Endothelial cell of umbilical vein (primary cell): ENCODE data around the gene CXCR1.

ENCODE experiments used
- EZH2 ChIP-seq: IDR thresholded peaks from 2 replicates; pipeline ENCODE4 v1.6.1; 2012; ENCODE audit warnings: borderline replicate concordance, low read depth, mild to moderate bottlenecking, moderate library complexity, low read length, inconsistent platforms; ENCODE audit not compliant: severe bottlenecking
- GATA2 ChIP-seq: IDR thresholded peaks from 2 replicates; pipeline ENCODE4 v1.7.0; 2011; ENCODE audit warnings: low read depth, mild to moderate bottlenecking, moderate library complexity, mixed read lengths, low read length; ENCODE audit not compliant: insufficient read length, insufficient read depth
- POLR2A ChIP-seq: IDR thresholded peaks from 2 replicates; pipeline ENCODE4 v1.6.1; 2012; ENCODE audit warnings: low read depth, mild to moderate bottlenecking, control low read depth, low read length
- POLR2AphosphoS5 ChIP-seq: IDR thresholded peaks from 2 replicates; pipeline ENCODE4 v1.6.1; 2012; ENCODE audit warnings: low read depth, mild to moderate bottlenecking, control low read depth, low read length, moderate library complexity; ENCODE audit not compliant: insufficient read depth
- TF ChIP-seq, protein P1 (sequence below), 2 donors: IDR thresholded peaks; 1 replicate in 1 of 2; 2 replicates in 1 of 2; pipeline ENCODE4 v1.5.1; 2011; ENCODE audit warnings: low read length in 2 of 2, mild to moderate bottlenecking in 2 of 2, moderate library complexity in 2 of 2, control low read depth in 1 of 2, inconsistent platforms in 1 of 2, low read depth in 1 of 2; ENCODE audit not compliant: insufficient read depth in 1 of 2; ENCODE audit errors: extremely low read depth in 1 of 2

DNA sequence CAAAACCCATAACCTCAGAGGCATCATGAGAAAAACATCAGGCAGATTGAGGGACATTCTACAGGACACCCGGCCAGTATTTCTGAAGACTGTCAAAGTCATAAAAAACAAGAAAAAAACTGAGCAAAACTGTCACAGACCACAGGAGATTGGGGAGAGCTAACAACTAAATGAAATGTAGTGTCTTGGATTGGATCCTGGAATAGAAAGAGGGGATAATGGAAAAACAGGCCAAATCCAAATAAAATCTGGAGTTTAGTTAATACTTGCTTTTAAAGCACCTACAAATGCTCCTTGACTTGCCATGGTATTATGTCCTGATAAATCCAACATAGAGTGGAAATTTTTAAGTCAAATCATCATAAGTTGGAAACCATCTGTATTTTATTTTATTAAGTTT, 17.6 kb upstream of the CXCR1 start:
- no peak for TF ChIP-seq EZH2
- TF ChIP-seq GATA2: no peak
- no peak for TF ChIP-seq POLR2AphosphoS5
- TF ChIP-seq, protein P1, sequence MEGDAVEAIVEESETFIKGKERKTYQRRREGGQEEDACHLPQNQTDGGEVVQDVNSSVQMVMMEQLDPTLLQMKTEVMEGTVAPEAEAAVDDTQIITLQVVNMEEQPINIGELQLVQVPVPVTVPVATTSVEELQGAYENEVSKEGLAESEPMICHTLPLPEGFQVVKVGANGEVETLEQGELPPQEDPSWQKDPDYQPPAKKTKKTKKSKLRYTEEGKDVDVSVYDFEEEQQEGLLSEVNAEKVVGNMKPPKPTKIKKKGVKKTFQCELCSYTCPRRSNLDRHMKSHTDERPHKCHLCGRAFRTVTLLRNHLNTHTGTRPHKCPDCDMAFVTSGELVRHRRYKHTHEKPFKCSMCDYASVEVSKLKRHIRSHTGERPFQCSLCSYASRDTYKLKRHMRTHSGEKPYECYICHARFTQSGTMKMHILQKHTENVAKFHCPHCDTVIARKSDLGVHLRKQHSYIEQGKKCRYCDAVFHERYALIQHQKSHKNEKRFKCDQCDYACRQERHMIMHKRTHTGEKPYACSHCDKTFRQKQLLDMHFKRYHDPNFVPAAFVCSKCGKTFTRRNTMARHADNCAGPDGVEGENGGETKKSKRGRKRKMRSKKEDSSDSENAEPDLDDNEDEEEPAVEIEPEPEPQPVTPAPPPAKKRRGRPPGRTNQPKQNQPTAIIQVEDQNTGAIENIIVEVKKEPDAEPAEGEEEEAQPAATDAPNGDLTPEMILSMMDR (IDR thresholded peaks at IDR 0.05; ENCODE audit: extremely low read depth in 1 of 2, insufficient read depth in 1 of 2, low read depth in 1 of 2, low read length in 2 of 2): no peak
- TF ChIP-seq POLR2A: no peak
